IPS-NIHi11 (cell line): ENCODE results near the gene SDHD.
"Not testable (repeated sequence)": the region's sequence is repeated elsewhere in the genome, so short reads cannot be mapped to it uniquely, and the experiment has no call there.

Source experiments
- DNase-seq: peaks from one replicate; pipeline ENCODE4 v3.0.0; 2012; ENCODE audit warnings: mixed read lengths, low spot score

SDHD gene

DNA sequence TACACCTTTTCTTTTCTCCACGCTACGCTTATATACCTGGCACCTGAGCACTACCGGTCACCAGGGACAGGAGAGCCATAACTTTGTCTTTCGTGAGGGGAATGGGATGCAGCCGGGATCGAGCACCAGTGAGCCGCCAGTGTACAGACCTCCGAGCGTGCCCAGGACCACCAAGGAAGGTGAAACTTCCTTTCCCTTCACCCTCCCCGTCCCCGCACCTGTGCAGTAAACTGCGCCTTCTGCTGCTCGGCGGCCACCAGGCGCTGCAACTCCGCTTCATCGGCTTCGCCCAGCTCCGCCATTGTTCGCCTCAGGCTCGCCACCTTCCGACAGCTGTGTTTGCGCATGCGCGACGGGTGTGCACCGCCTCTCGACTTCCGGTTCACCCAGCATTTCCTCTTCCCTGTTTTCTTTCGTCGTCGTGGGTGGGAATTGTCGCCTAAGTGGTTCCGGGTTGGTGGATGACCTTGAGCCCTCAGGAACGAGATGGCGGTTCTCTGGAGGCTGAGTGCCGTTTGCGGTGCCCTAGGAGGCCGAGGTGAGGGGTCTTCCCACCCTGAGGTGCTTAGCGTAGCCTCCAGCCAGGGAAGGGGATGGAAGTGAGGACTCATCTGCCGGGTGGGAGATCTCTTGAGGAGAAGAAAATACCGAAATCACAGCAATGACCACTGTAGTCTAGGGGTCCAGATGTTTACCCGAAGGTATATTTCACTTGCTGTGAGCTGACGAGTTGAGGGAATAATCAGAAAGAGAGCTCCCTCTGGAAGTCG, at the start of gene SDHD, which contains the start of gene TIMM8B:
SDHD (plus strand) TSS at position 452 of the 770 bp plus-strand sequence; CDS start at position 487, 35 bp downstream.
TIMM8B (minus strand) TSS at position 335 of the 770 bp plus-strand sequence; CDS start at position 302, 33 bp downstream.
- DNase-seq = peak; percentile 99

DNA sequence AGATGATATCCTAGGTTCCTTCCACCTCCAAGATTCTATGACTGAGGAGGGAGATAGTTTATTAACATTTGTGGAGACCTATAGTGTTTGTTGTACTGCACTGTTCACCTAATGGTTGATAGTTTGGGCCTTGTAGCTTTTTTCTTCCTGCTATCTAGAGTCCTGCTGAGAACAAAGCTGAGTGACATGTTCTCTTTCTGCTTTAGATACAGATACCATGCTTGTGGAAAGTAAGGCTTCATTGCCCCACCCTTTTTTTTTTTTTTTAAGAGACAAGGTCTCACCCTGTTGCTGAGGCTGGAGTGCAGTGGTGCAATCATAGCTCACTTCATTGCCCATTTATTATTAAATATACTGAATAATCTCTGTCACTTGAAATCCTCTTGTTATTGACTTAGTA, 49.1 kb upstream of the SDHD start:
- no peak for DNase-seq

DNA sequence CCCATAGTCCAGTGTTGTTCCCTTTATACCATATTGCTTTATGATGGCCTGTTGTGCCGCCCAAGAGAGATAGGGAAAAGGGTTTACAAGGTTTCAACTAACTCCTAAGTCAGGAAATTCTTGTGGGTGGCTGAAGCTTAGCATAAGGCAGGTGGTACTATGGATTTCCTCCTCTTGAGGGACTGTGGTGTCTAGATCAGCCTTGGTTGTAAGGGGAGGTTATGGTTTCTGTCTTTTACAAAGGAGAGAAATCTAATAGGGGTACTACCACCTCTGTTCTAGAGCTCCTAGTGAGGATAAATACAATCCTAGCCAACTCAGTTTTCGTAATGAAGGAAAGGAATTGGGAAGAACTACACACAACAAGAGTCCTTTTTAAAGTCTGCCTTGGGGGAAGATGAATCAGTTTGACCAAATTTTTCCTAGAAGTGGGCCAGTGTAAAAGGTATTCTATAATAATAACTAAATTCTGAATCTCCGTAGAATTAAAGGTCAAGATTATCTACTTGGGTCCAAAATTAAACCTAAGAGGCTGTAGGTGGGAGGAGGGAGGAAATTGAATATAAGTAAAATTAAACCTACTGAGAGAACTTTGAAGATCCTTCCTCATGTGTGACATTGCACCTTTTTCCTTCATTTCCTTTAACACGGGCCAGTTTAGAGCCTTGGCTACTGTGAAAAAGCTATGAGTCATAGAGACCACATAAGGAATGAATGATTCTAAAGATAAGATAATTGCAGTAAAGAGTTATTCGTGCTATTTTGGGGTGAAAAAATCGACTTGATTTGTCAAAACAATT, 44.3 kb upstream of the SDHD start:
- no peak for DNase-seq

DNA sequence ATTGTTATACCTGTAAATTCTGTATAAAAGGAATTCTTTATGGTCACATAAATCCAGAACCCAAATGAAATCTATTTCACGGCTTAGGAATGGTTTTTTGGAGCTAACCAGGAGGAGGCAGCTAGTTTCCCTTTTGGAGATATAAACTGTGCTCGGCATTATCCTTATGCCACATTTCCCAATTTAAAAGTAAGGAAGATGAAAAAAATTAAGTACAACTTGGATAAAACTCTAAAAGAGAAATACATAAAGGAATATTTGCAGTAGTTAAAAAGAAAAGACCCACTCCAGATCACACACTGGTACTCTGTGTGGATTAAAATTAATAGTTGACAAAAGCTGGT, 43.7 kb upstream of the SDHD start:
- no peak for DNase-seq

DNA sequence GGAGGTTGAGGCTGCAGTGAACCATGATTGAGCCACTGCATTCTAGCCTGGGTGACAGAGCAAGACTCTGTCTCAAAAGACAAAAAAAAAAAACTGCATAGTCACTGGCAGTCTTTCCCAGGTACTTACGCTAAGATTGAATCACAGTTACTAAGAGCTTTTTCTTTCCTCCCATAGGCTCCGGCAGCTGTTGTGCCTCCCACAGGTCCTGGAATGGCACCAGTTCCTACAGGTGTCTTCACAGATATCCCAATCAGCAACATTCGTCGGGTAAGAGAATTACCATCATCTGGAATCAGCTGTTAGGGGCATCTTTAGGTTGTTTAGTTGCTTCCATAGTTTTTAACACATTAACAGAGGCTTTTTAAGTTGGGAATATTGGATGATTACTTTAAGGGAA, 41.7 kb upstream of the SDHD start:
- DNase-seq = no peak

DNA sequence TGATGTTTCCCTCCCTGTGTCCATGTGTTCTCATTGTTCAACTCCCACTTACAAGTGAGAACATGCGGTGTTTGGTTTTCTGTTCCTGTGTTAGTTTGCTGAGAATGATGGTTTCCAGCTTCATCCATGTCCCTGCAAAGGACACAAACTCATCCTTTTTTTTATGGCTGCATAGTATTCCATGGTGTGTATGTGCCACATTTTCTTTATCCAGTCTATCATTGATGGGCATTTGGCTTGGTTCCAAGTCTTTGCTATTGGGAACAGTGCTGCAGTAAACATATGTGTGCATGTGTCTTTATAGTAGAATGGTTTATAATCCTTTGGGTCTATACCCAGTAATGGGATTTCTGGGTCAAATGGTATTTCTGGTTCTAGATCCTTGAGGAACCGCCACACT, 40.0 kb upstream of the SDHD start:
- not testable (repeated sequence) for DNase-seq

DNA sequence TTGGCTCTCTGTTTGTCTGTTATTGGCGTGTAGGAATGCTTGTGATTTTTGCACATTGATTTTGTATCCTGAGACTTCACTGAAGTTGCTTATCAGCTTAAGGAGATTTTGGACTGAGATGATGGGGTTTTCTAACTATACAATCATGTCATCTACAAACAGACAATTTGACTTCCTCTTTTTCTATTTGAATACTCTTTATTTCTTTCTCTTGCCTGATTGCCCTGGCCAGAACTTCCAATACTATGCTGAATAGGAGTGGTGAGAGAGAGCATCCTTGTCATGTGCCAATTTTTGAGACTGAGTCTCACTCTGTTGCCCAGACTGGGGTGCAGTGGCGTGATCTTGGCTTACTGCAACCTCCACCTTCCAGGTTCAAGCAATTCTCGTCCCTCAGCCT, 38.4 kb upstream of the SDHD start:
- DNase-seq = not testable (repeated sequence)

DNA sequence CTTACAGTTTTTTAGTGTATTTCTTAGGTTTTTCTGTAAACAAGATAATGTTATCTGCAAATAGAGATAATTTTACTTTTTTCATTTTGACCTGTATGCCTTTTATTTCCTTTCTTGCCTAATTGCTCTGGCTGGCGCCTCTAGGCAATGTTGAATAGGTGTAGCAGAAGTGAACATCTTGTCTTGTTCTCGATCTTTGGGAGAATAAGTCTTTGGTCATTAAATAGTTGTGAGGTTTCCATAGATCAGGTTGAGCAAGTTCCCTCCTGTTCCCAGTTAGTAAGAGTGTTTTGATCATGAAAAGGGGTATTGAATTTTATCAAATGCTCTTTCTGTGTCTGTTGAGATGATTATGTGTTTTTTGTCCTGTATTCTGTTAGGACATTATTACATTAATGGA, 36.9 kb upstream of the SDHD start:
- DNase-seq = no peak

DNA sequence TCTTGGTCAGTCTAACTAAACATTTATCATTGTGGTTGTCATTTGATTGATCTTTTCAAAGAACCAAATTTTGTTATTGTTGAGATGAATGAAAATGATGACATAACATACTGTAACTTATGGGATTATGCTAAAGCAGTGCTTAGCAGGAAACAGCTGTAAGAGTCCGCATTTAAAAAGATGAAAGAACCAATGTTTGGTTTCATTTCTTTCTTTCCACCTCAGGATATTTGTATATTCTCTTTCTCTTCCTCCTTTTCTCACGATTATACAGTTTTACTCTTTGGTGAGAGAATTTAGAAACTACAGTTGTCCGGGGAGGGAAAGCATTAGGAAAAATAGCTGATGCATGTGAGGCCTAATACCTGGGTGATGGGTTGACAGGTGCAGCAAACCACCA, 36.0 kb upstream of the SDHD start:
- DNase-seq = no peak

DNA sequence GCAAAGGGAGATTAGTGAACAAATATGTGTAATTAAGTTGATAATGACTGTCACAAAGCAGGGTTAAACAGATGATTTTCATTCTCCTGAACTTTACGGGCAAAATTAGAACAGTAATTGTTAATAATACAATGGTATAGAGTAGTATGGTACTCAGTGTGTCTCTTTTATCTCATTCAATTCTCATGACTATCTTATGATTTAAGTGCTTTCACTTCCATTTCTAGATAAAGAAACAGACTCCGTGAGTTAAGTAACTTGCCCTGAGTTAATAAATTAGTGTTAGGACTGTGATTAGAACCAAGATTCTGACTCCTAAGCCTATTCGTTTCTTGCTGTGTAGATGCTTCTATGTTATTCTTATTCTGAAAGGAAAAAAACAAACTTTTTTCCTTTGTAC, 34.9 kb upstream of the SDHD start:
- no peak for DNase-seq

DNA sequence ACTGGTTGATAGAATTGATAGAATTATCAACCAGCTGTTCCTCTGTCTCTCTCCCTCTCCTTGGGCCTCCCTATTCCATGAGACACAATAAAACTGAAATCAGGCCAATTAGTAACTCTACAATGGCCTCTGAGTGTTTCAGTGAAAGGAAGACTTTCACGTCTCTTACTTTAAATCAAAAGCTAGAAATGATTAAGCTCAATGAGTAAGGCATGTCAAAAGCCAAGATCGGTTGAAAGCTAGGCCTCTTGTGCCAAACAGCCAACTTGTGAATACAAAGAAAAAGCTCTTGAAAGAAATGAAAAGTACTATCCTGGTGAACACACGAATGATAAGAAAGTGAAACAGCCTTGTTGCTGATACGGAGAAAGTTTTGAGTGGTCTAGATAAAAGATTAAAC, 29.5 kb upstream of the SDHD start:
- no peak for DNase-seq

DNA sequence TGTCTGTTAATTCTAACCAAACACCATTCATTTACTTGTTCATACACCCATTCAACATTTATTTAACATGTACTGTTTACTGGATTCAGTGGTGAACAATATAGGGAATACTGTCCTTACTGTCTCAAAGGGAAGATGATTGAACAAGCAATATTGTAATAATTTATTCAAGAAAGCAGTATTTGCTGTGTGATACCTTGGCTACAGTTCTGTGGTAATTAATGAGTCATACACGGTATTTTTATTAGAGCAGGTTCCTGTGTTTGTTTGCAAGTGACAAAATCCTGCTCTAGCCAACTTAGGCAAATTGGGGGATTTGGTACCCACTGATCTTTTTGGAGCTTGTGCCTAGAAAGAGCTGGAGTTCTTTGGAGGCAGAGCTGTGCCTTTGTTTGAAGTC, 28.6 kb upstream of the SDHD start:
- no peak for DNase-seq

DNA sequence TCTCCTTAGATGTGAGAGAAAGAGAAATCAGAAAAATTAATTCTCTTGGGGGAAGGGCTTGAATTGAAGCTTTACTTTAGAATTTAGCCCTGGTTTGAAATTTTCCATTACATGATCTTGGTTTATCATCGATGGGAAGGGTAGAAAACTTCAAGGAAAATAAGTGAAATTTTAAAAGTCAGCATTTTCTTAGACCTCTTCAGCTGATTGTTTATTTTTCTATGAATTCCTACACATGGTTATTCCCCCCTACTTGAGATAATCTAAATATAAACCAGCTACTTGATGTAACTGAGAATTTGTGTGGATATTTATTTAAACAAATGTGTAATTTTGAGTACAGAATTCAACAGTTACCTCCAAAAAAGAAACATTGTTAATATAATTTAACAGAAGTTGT, 23.8 kb upstream of the SDHD start:
- no peak for DNase-seq

DNA sequence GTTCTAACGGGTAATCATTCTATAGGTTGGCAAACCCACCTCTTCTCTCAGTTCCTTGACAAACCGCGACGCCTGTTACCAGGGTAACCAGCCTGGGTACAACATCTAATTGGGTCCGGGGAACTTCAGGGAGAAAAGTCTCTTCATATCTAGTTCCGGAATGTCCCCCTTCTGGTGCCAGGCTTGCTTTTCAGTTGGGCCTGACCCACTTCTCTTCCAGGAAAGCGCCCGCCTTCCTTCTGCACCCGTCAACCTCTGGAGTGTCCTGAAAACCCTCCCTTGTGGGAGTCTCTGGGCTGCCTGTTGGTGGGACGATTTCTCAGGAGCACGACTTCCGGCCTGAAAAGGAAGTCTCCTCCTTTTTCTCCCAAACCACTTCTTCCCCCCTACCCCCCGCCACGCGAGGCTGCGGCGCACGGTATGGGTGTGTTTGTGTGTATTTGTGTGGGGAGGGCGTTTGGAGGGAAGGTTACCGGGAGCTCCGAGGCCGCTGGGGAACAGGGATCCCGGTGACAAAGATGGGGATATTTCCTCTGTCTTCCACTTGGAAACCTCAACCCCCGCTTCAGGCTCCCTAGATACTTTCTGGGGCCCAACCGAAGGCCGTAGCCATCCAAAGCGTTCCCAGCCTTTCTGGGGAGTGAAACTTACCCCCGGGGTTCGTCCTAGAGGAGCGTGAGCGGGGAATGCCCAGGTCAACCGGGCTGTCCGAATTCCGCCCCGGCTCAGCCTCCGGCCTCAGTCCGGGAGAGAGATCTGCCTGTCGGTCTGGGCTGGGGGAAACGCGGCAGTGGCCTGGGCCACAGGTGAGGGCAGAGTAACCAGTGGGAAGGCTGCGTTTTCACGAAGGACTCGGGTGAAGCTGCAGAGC, 12.5 kb upstream of the SDHD start, which contains the start of the genes NKAPD1 and PIH1D2:
NKAPD1 (plus strand) TSS at position 359 of the 871 bp plus-strand sequence. CDS start 1,276 bp downstream, outside the sequence.
PIH1D2 (minus strand) TSS at position 77 of the 871 bp plus-strand sequence. CDS start 843 bp downstream, outside the sequence.
- peak; percentile 83 for DNase-seq

DNA sequence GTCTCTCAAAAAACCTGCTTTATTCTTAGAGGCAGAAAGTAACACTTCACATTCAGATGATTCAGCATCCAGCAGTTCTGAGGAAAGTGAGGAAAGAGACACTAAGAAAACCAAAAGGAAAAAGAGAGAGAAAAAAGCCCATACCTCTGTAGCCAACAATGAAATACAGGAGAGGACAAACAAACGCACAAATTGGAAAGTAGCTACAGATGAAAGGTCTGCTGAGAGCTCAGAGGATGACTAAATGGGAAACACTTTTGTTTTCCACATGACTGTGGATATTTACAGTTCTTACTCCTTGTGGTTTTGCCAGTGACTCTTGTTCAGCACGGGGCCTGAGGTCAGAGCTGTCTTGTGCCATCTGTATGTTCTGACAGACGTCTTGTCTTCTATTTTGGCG, 3.9 kb upstream of the SDHD start:
- no peak for DNase-seq

DNA sequence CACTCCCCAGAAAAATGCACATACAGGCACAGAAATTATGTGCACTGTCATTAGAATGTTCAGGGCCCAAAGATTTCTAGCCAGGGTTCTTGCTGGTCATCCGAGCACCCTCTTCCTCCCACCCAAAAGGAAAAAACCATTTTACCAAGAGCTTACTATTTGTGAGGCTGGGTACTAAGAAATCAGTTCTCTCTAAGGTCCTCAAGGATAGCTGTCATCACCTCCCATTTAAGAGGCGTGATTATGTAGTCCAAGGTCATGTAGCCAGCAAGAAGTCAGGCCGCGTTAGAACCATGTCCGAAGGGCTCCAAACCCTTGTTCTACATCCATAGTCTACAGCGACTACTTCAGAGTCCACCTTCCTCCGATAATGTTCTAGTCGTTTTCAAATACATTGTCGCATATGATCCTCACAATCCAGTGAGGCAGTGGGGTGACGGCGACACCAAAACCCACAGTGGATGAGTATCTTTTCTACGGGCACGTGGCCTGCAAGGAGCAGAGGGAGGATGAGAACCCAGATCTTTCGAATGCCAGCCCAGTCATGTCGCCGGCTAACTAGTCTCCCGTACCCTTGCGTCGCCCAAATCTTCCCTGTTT, 751 bp upstream of the SDHD start:
- peak; percentile 40 for DNase-seq

DNA sequence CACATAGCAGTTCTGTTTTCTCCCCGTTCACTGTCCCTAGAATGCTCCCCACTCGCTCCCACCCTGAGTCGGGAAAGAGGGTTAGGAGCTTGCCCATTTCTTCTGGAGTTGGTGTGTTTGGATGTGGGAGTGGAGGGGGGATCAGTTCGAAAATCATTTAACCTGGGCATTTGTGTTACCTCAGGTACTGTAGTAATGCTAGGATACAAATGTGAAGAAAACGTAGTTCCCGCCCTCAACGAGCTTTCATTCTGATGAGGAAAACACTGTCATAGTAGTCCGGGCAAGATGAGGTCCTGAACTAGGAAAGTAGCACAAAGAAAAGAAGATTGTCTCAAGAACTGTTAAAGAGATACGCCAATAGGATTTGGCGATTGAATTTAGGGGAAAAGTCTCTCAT, 539 bp downstream of the SDHD start:
- no peak for DNase-seq

DNA sequence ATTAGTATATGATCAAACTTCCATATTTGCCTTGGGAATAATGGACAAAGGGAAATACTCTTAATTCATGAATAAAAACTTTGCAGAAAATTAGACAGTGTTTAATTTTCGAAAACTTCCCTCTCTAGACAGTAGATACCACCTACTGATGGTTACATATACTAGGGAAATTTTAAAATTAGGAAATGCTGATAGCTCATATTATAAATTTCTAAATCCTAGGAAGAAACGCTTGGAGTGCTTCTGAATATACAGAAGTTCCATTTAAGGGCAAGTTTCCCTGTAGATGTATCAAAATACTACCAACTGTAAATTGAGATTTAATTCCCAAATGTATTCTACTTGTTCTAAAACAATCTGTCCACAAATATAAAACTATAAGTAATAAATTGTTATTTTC, 8.6 kb downstream of the SDHD start:
- not testable (repeated sequence) for DNase-seq

DNA sequence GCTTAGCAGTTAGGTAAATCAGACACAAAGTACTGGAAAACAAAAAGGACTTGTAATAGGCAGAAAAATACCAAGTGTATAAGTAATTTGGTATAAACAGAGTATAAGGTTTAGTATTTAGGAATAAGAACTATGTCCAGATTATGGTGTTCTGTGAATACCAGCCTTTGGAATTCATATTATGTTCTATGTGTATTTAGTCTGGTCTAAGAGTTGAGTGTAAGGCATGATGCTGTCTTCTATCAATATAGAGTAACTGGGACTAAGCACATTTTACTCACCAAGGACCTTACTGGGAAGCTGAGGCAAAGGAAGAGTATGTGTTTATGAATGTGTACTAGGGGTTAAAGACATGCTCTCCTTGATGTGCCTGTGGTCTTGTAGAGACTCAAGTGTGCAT, 9.5 kb downstream of the SDHD start:
- no peak for DNase-seq

DNA sequence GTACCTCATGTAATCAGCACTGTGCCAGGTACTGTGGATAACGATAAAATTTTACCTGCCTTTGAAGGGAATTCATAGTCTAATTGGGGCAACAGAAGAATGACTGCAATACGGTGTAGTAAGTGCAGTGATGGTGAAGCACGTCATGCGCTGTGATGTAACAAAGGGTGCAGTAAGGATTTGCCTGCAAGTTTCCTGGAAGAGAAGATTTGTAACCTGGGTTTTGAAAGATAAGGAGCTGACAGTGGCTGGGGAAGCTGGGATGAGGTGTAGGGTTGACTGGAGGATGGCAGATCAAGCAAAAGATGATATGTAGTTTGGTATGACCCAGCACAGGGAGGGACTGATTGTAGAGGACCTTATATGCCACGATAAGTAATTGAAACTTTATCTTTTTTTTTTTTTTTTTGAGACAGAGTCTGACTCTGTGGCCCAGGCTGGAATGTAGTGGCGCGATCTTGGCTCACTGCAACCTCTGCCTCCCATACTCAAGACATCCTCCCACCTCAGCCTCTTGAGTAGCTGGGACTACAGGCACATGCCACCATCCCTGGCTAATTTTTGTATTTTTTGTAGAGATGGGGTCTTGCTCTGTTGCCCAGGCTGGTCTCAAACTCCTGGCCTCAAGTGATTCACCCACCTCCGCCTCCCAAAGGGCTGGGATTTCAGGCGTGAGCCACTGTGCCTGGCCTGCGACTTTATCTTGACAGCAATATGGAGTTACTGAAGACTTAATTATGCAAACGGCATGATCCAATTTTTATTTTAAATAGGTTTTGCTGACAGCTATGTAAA, 11.3 kb downstream of the SDHD start:
- no peak for DNase-seq

DNA sequence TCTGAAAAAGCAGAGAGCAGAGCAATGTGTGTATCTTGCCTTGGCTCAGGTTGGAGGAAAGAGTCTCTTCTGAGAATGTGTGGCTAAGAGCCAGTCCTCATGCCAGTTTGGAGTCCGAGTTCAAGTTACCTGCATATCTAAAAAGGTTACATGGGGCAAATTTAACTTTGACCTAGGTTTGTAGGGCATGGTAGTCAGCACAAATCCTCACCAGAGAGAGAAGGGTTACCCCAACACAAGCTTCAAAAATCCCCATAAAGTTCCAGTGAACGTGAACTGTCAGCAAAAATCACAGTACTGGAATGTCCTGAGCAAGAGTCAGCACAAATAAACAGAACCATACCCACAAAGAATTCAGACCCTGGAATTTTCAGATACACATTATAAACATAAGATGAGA, 13.8 kb downstream of the SDHD start:
- DNase-seq = no peak
